Gastrocnemius medialis (tissue), 4 donors: ENCODE measurements around the gene DAPP1.

Experiments
- POLR2A ChIP-seq, 2 donors: fragments of 450-650 bp; IDR thresholded peaks; one replicate each; pipeline ENCODE4 v1.6.1; 2017; ENCODE audit warnings: antibody characterized with exemption in 2 of 2, mild to moderate bottlenecking in 2 of 2, moderate library complexity in 2 of 2
- TF ChIP-seq, protein P1 (sequence below), 5 experiments: fragments of 450-650 bp in 3 of 5; fragments of 200-600 bp in 2 of 5; sonication (generic) in 2 of 5; IDR thresholded peaks in 4 of 5; conservative IDR thresholded peaks in 1 of 5; 1 replicate in 4 of 5; 2 replicates in 1 of 5; pipeline ENCODE4 v1.5.1; 2016 to 2019; ENCODE audit warnings: antibody characterized with exemption in 5 of 5, mild to moderate bottlenecking in 3 of 5, moderate library complexity in 3 of 5

- TF ChIP-seq, protein P1, sequence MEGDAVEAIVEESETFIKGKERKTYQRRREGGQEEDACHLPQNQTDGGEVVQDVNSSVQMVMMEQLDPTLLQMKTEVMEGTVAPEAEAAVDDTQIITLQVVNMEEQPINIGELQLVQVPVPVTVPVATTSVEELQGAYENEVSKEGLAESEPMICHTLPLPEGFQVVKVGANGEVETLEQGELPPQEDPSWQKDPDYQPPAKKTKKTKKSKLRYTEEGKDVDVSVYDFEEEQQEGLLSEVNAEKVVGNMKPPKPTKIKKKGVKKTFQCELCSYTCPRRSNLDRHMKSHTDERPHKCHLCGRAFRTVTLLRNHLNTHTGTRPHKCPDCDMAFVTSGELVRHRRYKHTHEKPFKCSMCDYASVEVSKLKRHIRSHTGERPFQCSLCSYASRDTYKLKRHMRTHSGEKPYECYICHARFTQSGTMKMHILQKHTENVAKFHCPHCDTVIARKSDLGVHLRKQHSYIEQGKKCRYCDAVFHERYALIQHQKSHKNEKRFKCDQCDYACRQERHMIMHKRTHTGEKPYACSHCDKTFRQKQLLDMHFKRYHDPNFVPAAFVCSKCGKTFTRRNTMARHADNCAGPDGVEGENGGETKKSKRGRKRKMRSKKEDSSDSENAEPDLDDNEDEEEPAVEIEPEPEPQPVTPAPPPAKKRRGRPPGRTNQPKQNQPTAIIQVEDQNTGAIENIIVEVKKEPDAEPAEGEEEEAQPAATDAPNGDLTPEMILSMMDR (IDR thresholded peaks at IDR 0.05 in 4 of 5, conservative IDR thresholded peaks at IDR 0.05 in 1 of 5): no peak
- TF ChIP-seq POLR2A (IDR thresholded peaks at IDR 0.05): no peak
Measured at GRCh38 chr4:99838927-99839326, 22.3 kb downstream of the DAPP1 start.
